GM23338 (cell line): ENCODE data around the gene A1BG. TPM values are rescaled to one million over a fixed set of nuclear protein-coding genes. Genes with fewer than 3 reads are reported as not detected.
A peak's percentile ranks its signal among the peaks of the same experiment; 100 is the strongest.

Experiments used
- ATAC-seq: fragments of 200-7000 bp; cut with Tn5 transposase; 3 replicates; pipeline ENCODE4 v1.9.1; 2020
- DNase-seq: peaks from one replicate; pipeline ENCODE4 v3.0.0-alpha.2; 2015; ENCODE audit warnings: low spot score
- H2AFZ ChIP-seq: fragments of 200-600 bp; sonication (generic); 2 replicates; pipeline ENCODE4 v1.8.0; 2016; ENCODE audit warnings: antibody characterized with exemption, mild to moderate bottlenecking, moderate library complexity
- H3F3A ChIP-seq: fragments of 200-600 bp; sonication (generic); replicated peaks from 2 replicates; pipeline ENCODE4 v1.8.0; 2017; ENCODE audit warnings: antibody characterized with exemption, mixed run types, low read depth
- H3K27ac ChIP-seq: fragments of 200-600 bp; sonication (generic); 2 replicates; pipeline ENCODE4 v1.6.1; 2016; ENCODE audit warnings: low read depth
- H3K27me3 ChIP-seq: fragments of 200-600 bp; sonication (generic); 2 replicates; pipeline ENCODE4 v1.8.0; 2016; ENCODE audit warnings: mild to moderate bottlenecking, mixed run types, moderate library complexity; ENCODE audit not compliant: insufficient read depth
- H3K36me3 ChIP-seq: fragments of 200-600 bp; sonication (generic); 2 replicates; pipeline ENCODE4 v1.8.0; 2016; ENCODE audit warnings: mild to moderate bottlenecking; ENCODE audit not compliant: insufficient read depth
- H3K4me1 ChIP-seq: fragments of 200-600 bp; sonication (generic); 2 replicates; pipeline ENCODE4 v1.8.0; 2016; ENCODE audit warnings: mild to moderate bottlenecking, moderate library complexity; ENCODE audit not compliant: insufficient read depth
- H3K4me2 ChIP-seq: fragments of 200-600 bp; sonication (generic); 2 replicates; pipeline ENCODE4 v1.7.1; 2017; ENCODE audit warnings: mixed run types
- H3K4me3 ChIP-seq: fragments of 200-600 bp; sonication (generic); 2 replicates; pipeline ENCODE4 v1.6.1; 2016; ENCODE audit warnings: mixed run types
- H3K79me2 ChIP-seq: fragments of 200-600 bp; sonication (generic); replicated peaks from 2 replicates; pipeline ENCODE4 v1.8.0; 2017; ENCODE audit warnings: mild to moderate bottlenecking; ENCODE audit not compliant: insufficient read depth
- H3K9me2 ChIP-seq: fragments of 200-600 bp; sonication (generic); 2 replicates; pipeline ENCODE4 v1.8.0; 2017; ENCODE audit not compliant: insufficient read depth
- H4K20me1 ChIP-seq: fragments of 200-600 bp; sonication (generic); replicated peaks from 2 replicates; pipeline ENCODE4 v1.8.0; 2017; ENCODE audit warnings: mild to moderate bottlenecking; ENCODE audit not compliant: insufficient read depth
- H3K27ac Mint-ChIP-seq: 2 replicates; pipeline ENCODE4 v1.8.0; 2020; ENCODE audit warnings: inconsistent platforms, mild to moderate bottlenecking, moderate library complexity, mixed read lengths
- H3K27me3 Mint-ChIP-seq: 3 replicates; pipeline ENCODE4 v1.8.0; 2022; ENCODE audit warnings: low read depth, mild to moderate bottlenecking, moderate library complexity, mixed read lengths, inconsistent platforms; ENCODE audit not compliant: insufficient read depth, poor library complexity
- H3K36me3 Mint-ChIP-seq: 3 replicates; pipeline ENCODE4 v1.8.0; 2021; ENCODE audit warnings: low read depth, mild to moderate bottlenecking, inconsistent platforms, moderate library complexity, mixed read lengths
- H3K4me1 Mint-ChIP-seq: 3 replicates; pipeline ENCODE4 v1.8.0; 2020; ENCODE audit warnings: mild to moderate bottlenecking, inconsistent platforms, mixed read lengths
- H3K4me3 Mint-ChIP-seq: 3 replicates; pipeline ENCODE4 v1.8.0; 2021; ENCODE audit warnings: moderate library complexity, mild to moderate bottlenecking, inconsistent platforms, mixed read lengths
- H3K9me3 Mint-ChIP-seq: 3 replicates; pipeline ENCODE4 v1.8.0; 2020; ENCODE audit warnings: moderate library complexity, mild to moderate bottlenecking, inconsistent platforms, mixed read lengths
- CREB1 ChIP-seq: fragments of 250-450 bp; sonication (Bioruptor Pico); IDR thresholded peaks from 2 replicates; pipeline ENCODE4 v1.5.0; 2020; ENCODE audit warnings: low read depth, mild to moderate bottlenecking, moderate library complexity
- CTCF ChIP-seq, 2 experiments: fragments of 200-600 bp in 1 of 2; sonication (generic) in 1 of 2; conservative IDR thresholded peaks; 2 replicates each; pipeline versions ENCODE4 v1.5.1 to v1.6.1; 2016 to 2017; ENCODE audit warnings: antibody characterized with exemption in 2 of 2, low read depth in 2 of 2, mild to moderate bottlenecking in 2 of 2, moderate library complexity in 1 of 2
- EZH2 ChIP-seq: fragments of 200-600 bp; sonication (generic); IDR thresholded peaks from one replicate; pipeline ENCODE4 v1.8.0; 2017; ENCODE audit warnings: antibody characterized with exemption, mild to moderate bottlenecking, low read depth; ENCODE audit not compliant: unreplicated experiment
- EZH2phosphoT487 ChIP-seq: fragments of 200-600 bp; sonication (generic); IDR thresholded peaks from one replicate; pipeline ENCODE4 v1.8.1; 2018; ENCODE audit warnings: antibody characterized with exemption; ENCODE audit not compliant: unreplicated experiment
- JUNB ChIP-seq: IDR thresholded peaks from one replicate; pipeline ENCODE4 v1.6.1; 2016; ENCODE audit warnings: antibody characterized with exemption; ENCODE audit not compliant: unreplicated experiment
- NANOG ChIP-seq: IDR thresholded peaks from 2 replicates; pipeline ENCODE4 v1.6.1; 2016; ENCODE audit warnings: antibody characterized with exemption, borderline replicate concordance
- POLR2AphosphoS5 ChIP-seq: IDR thresholded peaks from 2 replicates; pipeline ENCODE4 v1.6.1; 2016; ENCODE audit warnings: antibody characterized with exemption, low read depth
- REST ChIP-seq: IDR thresholded peaks from one replicate; pipeline ENCODE4 v1.6.1; 2018; ENCODE audit warnings: antibody characterized with exemption; ENCODE audit not compliant: unreplicated experiment
- STAT1 ChIP-seq: IDR thresholded peaks from one replicate; pipeline ENCODE4 v1.6.1; 2016; ENCODE audit warnings: antibody characterized with exemption; ENCODE audit not compliant: unreplicated experiment
- ZNF114 ChIP-seq: fragments of 250-450 bp; sonication (Bioruptor Pico); IDR thresholded peaks from 2 replicates; pipeline ENCODE4 v1.5.0; 2020; ENCODE audit warnings: mild to moderate bottlenecking, moderate library complexity
- ZNF331 ChIP-seq: fragments of 250-450 bp; sonication (Bioruptor Pico); IDR thresholded peaks from 2 replicates; pipeline ENCODE4 v1.5.0; 2020; ENCODE audit warnings: low read depth, mild to moderate bottlenecking, moderate library complexity
- polyA plus RNA-seq: library from polyadenylated mRNA; unstranded; fragments of >200 nt; fragmentation: Nextera tagmentation; extraction: Ambion mirVana; gene quantifications from 2 replicates; pipeline ENCODE4 v1.2.1, GENCODE V29; 2016
- total RNA-seq: library from RNA; depleted of rRNA; stranded (reverse); fragments of >200 nt; shearing (Covaris generic); gene quantifications from 2 replicates; pipeline ENCODE4 v1.2.3, GENCODE V29; 2014
- TF ChIP-seq, protein P1 (sequence below): IDR thresholded peaks from 2 replicates; pipeline ENCODE4 v1.6.1; 2016; ENCODE audit warnings: antibody characterized with exemption

A1BG gene
- total and polyA plus RNA-seq, 2 experiments from 2014 or later: 17.7 to 43.5 TPM

DNA sequence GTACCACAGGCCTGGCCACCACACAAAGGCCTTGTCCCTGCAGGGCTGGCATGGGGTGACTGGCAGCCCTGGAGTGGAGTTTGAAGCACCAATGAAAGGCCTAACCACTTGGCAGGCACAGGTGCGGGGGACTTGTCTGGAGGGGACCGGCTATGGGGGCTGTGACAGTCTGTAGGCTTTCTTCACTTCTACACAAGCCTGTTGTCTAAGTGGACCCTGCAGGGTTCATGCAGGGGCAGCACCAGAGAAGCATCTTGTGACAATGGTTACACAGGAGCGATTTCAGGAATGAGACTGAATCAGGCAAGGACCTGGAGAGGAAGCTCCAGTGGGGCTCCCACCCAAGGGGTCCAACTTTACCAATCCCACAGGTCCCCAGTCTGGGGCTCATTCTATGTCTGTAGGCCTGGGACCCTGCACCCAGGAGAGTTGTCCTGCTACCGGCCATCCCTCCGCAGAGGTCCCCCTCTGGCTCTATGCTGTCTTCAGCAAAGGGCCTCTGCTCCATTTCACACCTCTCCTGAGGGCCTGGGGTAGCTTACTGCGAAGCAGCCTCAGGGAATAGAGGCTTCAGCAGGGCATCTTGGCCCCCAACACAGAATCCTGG, 29.8 kb upstream of the A1BG start:
- DNase-seq: no peak
- Histone ChIP-seq H3K9me2 (no peaks in the 10 kb centered on the region), H3K4me3 (no peak overlapping the region), H3K4me2 (no peak overlapping the region), H3F3A (peaks cover 16% of the 10 kb centered on the region), H2AFZ (no peak overlapping the region), H3K36me3 (no peaks in the 10 kb centered on the region), H3K79me2 (peaks cover 10% of the 10 kb centered on the region), H3K4me1 (peaks cover 17% of the 10 kb centered on the region), H4K20me1 (peaks cover 9% of the 10 kb centered on the region), H3K27me3 (no peaks in the 10 kb centered on the region), H3K27ac (no peak overlapping the region)
- Mint-ChIP-seq H3K27me3 (peaks cover 35% of the 10 kb centered on the region), H3K27ac (no peak overlapping the region), H3K36me3 (peaks cover 10% of the 10 kb centered on the region), H3K4me3 (no peak overlapping the region), H3K4me1 (peaks cover 18% of the 10 kb centered on the region), H3K9me3 (peaks cover 3% of the 10 kb centered on the region; the same call in 2 of the 3 replicates)
- TF ChIP-seq STAT1: no peak
- TF ChIP-seq CTCF (conservative IDR thresholded peaks at IDR 0.05; ENCODE audit: low read depth in 2 of 2): no peak
- TF ChIP-seq EZH2phosphoT487: no peak
- no peak for TF ChIP-seq REST
- TF ChIP-seq NANOG: no peak
- ATAC-seq: no peak

- no peaks in the 10 kb centered on the region for H3K9me2 ChIP-seq
- no peaks in the 10 kb centered on the region for H3K79me2 ChIP-seq
- peaks cover 13% of the 10 kb centered on the region; the same call in 1 of the 2 replicates for H3K4me1 ChIP-seq
- Mint-ChIP-seq H3K4me1 (peaks cover 14% of the 10 kb centered on the region), H3K36me3 (no peaks in the 10 kb centered on the region; the same call in 2 of the 3 replicates), H3K27me3 (peaks cover 26% of the 10 kb centered on the region), H3K9me3 (no peaks in the 10 kb centered on the region), H3K4me3 (peak overlapping the region; percentile 84), H3K27ac (peak overlapping the region; percentile 85)
- peak overlapping the region; percentile 88 for H3K4me3 ChIP-seq
- peak overlapping the region; percentile 74 for H3K4me2 ChIP-seq
- H4K20me1 ChIP-seq: no peaks in the 10 kb centered on the region
- no peaks in the 10 kb centered on the region for H3K36me3 ChIP-seq
- H3K27ac ChIP-seq: no peak overlapping the region
- peaks cover 8% of the 10 kb centered on the region; the same call in 1 of the 2 replicates for H3F3A ChIP-seq
- DNase-seq (no peak), ATAC-seq (no peak)
- H3K27me3 ChIP-seq: no peaks in the 10 kb centered on the region
- H2AFZ ChIP-seq: no peak overlapping the region
- TF ChIP-seq ZNF331 (CRISPR knock-in tag) (no peak), EZH2 (no peak), EZH2phosphoT487 (no peak), STAT1 (no peak), NANOG (no peak), ZNF114 (no peak), CREB1 (CRISPR knock-in tag) (no peak), JUNB (no peak), POLR2AphosphoS5 (no peak), CTCF (conservative IDR thresholded peaks at IDR 0.05; ENCODE audit: low read depth in 2 of 2) (no peak)
- TF ChIP-seq, protein P1, sequence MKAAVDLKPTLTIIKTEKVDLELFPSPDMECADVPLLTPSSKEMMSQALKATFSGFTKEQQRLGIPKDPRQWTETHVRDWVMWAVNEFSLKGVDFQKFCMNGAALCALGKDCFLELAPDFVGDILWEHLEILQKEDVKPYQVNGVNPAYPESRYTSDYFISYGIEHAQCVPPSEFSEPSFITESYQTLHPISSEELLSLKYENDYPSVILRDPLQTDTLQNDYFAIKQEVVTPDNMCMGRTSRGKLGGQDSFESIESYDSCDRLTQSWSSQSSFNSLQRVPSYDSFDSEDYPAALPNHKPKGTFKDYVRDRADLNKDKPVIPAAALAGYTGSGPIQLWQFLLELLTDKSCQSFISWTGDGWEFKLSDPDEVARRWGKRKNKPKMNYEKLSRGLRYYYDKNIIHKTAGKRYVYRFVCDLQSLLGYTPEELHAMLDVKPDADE: no peak
These were observed 28.3 kb upstream of the A1BG start for GRCh38 chr19:58381460-58382212.
